Neural crest cell (in vitro differentiated cells): ENCODE data around the gene MIF. TPM values are rescaled to one million over a fixed set of nuclear protein-coding genes. Genes with fewer than 3 reads are reported as not detected.

Experiments
- DNase-seq: peaks from one replicate; pipeline ENCODE4 v3.0.0; 2021; ENCODE audit warnings: low read depth, mixed read lengths, low spot score
- H3K27ac Mint-ChIP-seq: one replicate; pipeline ENCODE4 v1.8.0; 2021; ENCODE audit warnings: mild to moderate bottlenecking, mixed read lengths; ENCODE audit not compliant: unreplicated experiment
- H3K27me3 Mint-ChIP-seq: 2 replicates; pipeline ENCODE4 v1.8.0; 2021; ENCODE audit warnings: low read depth, mild to moderate bottlenecking, mixed read lengths
- H3K36me3 Mint-ChIP-seq: 2 replicates; pipeline ENCODE4 v1.8.0; 2021; ENCODE audit warnings: low read depth, mild to moderate bottlenecking, mixed read lengths
- H3K4me1 Mint-ChIP-seq: 2 replicates; pipeline ENCODE4 v1.8.0; 2021; ENCODE audit warnings: mixed read lengths
- H3K4me3 Mint-ChIP-seq: one replicate; pipeline ENCODE4 v1.8.0; 2021; ENCODE audit warnings: mild to moderate bottlenecking, mixed read lengths
- H3K9me3 Mint-ChIP-seq: 2 replicates; pipeline ENCODE4 v1.8.0; 2021; ENCODE audit warnings: mixed read lengths
- total RNA-seq: library from RNA; stranded (reverse); gene quantifications from 2 replicates; pipeline ENCODE4 v1.2.1, GENCODE V29; 2021
- TF ChIP-seq, protein P1 (sequence below): fragments of 200-600 bp; sonication (generic); conservative IDR thresholded peaks from 2 replicates; pipeline ENCODE4 v1.5.0; 2021; ENCODE audit warnings: antibody characterized with exemption, mild to moderate bottlenecking

Gene MIF
- total RNA-seq, 1 donor from 2014 or later = 642 TPM

GRCh38 chr22:23910496-23911190 lies 16.5 kb downstream of the MIF start:
- TF ChIP-seq, protein P1, sequence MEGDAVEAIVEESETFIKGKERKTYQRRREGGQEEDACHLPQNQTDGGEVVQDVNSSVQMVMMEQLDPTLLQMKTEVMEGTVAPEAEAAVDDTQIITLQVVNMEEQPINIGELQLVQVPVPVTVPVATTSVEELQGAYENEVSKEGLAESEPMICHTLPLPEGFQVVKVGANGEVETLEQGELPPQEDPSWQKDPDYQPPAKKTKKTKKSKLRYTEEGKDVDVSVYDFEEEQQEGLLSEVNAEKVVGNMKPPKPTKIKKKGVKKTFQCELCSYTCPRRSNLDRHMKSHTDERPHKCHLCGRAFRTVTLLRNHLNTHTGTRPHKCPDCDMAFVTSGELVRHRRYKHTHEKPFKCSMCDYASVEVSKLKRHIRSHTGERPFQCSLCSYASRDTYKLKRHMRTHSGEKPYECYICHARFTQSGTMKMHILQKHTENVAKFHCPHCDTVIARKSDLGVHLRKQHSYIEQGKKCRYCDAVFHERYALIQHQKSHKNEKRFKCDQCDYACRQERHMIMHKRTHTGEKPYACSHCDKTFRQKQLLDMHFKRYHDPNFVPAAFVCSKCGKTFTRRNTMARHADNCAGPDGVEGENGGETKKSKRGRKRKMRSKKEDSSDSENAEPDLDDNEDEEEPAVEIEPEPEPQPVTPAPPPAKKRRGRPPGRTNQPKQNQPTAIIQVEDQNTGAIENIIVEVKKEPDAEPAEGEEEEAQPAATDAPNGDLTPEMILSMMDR = no peak
- Mint-ChIP-seq H3K4me1 (peaks cover 36% of the 10 kb centered on the region), H3K9me3 (peaks cover 9% of the 10 kb centered on the region), H3K4me3 (no peak overlapping the region), H3K36me3 (peaks cover 14% of the 10 kb centered on the region), H3K27ac (peak overlapping the region; percentile 45), H3K27me3 (no peaks in the 10 kb centered on the region)
- DNase-seq = no peak

- DNase-seq = no peak
- H3K4me1 Mint-ChIP-seq = peaks cover 36% of the 10 kb centered on the region
- peaks cover 14% of the 10 kb centered on the region for H3K36me3 Mint-ChIP-seq
- H3K27ac Mint-ChIP-seq = no peak overlapping the region
- H3K4me3 Mint-ChIP-seq = peak overlapping the region; percentile 52
- no peaks in the 10 kb centered on the region for H3K27me3 Mint-ChIP-seq
- TF ChIP-seq, protein P1 = no peak
- H3K9me3 Mint-ChIP-seq = peaks cover 9% of the 10 kb centered on the region
Observed at GRCh38 chr22:23911318-23911980, 17.3 kb downstream of the MIF start.

GRCh38 chr22:23912293-23912903 lies 18.2 kb downstream of the MIF start:
- Mint-ChIP-seq H3K4me1 (peaks cover 31% of the 10 kb centered on the region), H3K9me3 (peaks cover 9% of the 10 kb centered on the region), H3K4me3 (peak overlapping the region; percentile 74), H3K27me3 (no peaks in the 10 kb centered on the region), H3K27ac (peak overlapping the region; percentile 20), H3K36me3 (peaks cover 14% of the 10 kb centered on the region)
- DNase-seq = no peak
- TF ChIP-seq, protein P1 = no peak

DNA sequence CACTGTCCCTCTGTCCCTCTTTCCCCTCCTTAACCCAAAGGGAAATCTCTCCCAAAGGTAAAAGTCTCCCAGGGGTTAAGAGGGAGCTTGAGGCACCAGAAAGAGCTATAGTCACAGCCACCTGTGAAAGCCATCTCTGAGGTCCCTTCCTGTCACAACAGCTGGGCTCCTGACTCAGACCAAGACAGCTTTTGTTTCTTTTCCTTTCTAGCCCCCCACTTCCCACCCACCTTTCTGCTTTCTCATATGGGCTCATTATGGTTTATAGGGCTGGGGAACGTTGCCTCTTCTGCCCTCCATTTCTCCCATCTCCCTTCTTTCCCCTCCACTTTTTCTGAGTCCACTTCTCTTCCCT lies 19.1 kb downstream of the MIF start:
- Mint-ChIP-seq H3K4me1 (peaks cover 26% of the 10 kb centered on the region), H3K27ac (peak overlapping the region; percentile 99), H3K36me3 (peaks cover 14% of the 10 kb centered on the region), H3K9me3 (peaks cover 9% of the 10 kb centered on the region), H3K27me3 (no peaks in the 10 kb centered on the region), H3K4me3 (peak overlapping the region; percentile 92)
- DNase-seq = no peak
- TF ChIP-seq, protein P1 = no peak

GRCh38 chr22:23913661-23914353 lies 19.6 kb downstream of the MIF start:
- peak; percentile 99 for DNase-seq
- Mint-ChIP-seq H3K27ac (peak overlapping the region; percentile 99), H3K9me3 (peaks cover 9% of the 10 kb centered on the region), H3K27me3 (no peaks in the 10 kb centered on the region), H3K4me3 (peak overlapping the region; percentile 92), H3K36me3 (peaks cover 14% of the 10 kb centered on the region), H3K4me1 (peaks cover 26% of the 10 kb centered on the region)
- TF ChIP-seq, protein P1 = no peak
